Smooth muscle cell (in vitro differentiated cells): Measurements from ENCODE around the gene FLT3. TPM values are rescaled to one million over a fixed set of nuclear protein-coding genes. Genes with fewer than 3 reads are reported as not detected.

Experiments
- DNase-seq: peaks from one replicate; lab custom pipeline; 2025; ENCODE audit not compliant: unreplicated experiment; lab: John Stamatoyannopoulos, UW
- H2AFZ ChIP-seq: fragments of 200-600 bp; sonication (generic); 2 replicates; pipeline ENCODE4 v1.6.0; 2016; ENCODE audit warnings: antibody characterized with exemption, low read depth, mild to moderate bottlenecking
- H3F3A ChIP-seq: fragments of 200-600 bp; sonication (generic); 2 replicates; pipeline ENCODE4 v1.6.0; 2017; ENCODE audit warnings: antibody characterized with exemption, low read depth
- H3K27ac ChIP-seq: fragments of 200-600 bp; sonication (generic); 2 replicates; pipeline ENCODE4 v1.5.1; 2016; ENCODE audit warnings: low read depth, mild to moderate bottlenecking
- H3K27me3 ChIP-seq: fragments of 200-600 bp; sonication (generic); 2 replicates; pipeline ENCODE4 v1.6.1; 2016; ENCODE audit warnings: low read depth, mild to moderate bottlenecking
- H3K36me3 ChIP-seq: fragments of 200-600 bp; sonication (generic); 2 replicates; pipeline ENCODE4 v1.5.1; 2016; ENCODE audit warnings: low read depth
- H3K4me1 ChIP-seq: fragments of 200-600 bp; sonication (generic); 2 replicates; pipeline ENCODE4 v1.5.1; 2016; ENCODE audit warnings: low read depth
- H3K4me2 ChIP-seq: fragments of 200-600 bp; sonication (generic); 2 replicates; pipeline ENCODE4 v1.6.0; 2016; ENCODE audit warnings: mild to moderate bottlenecking
- H3K4me3 ChIP-seq: fragments of 200-600 bp; sonication (generic); 2 replicates; pipeline ENCODE4 v1.5.1; 2016; ENCODE audit warnings: mild to moderate bottlenecking
- H3K79me2 ChIP-seq: fragments of 200-600 bp; sonication (generic); 2 replicates; pipeline ENCODE4 v1.6.0; 2016; ENCODE audit warnings: low read depth, mild to moderate bottlenecking
- H3K9ac ChIP-seq: fragments of 200-600 bp; sonication (generic); 2 replicates; pipeline ENCODE4 v1.6.0; 2016; ENCODE audit warnings: low read depth
- H3K9me3 ChIP-seq: fragments of 200-600 bp; sonication (generic); replicated peaks from 2 replicates; pipeline ENCODE4 v1.5.1; 2016; ENCODE audit warnings: low read depth
- H4K20me1 ChIP-seq: fragments of 200-600 bp; sonication (generic); 2 replicates; pipeline ENCODE4 v1.6.0; 2016; ENCODE audit warnings: low read depth
- WGBS: methylation state at CpG from one replicate; pipeline ENCODE4 v1.1.7; 2016; ENCODE audit warnings: low lambda C conversion rate; 5-methylcytosine and 5-hydroxymethylcytosine counted together
- polyA plus RNA-seq: library from polyadenylated mRNA; unstranded; fragments of >200 nt; fragmentation: Nextera tagmentation; extraction: Ambion mirVana; gene quantifications from 2 replicates; pipeline ENCODE4 v1.2.1, GENCODE V29; 2016
- total RNA-seq: library from RNA; depleted of rRNA; stranded (reverse); fragments of >200 nt; gene quantifications from 2 replicates; pipeline ENCODE4 v1.2.3, GENCODE V29; 2014
- TF ChIP-seq, protein P1 (sequence below): fragments of 200-600 bp; sonication (generic); IDR thresholded peaks from 2 replicates; pipeline ENCODE4 v1.5.1; 2017; ENCODE audit warnings: borderline replicate concordance, mild to moderate bottlenecking, antibody characterized with exemption; ENCODE audit not compliant: insufficient read depth, poor library complexity, severe bottlenecking

The FLT3 gene
- total and polyA plus RNA-seq, 2 experiments from 2014 or later, result not detected

DNA sequence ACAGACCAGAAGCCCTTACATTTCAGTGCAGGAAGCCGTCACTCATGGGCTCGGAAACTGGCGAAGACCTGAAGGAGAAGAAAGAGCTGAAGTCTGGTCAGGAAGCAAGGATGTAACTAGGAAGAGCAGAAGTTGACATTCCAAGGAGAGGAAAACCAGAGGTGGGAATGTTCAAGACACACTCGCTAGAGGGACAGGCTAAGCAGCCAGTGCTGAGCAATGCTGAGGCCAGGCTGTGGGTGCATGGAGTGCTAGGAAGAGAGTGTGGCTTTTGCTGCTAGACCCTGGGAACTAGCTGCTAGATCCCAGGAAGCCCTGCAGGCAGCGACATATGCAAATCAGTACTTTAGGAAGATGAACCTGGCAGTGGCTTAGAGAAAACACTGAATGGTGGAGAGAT, 99.8 kb downstream of the FLT3 start:
- no peaks in the 10 kb centered on the region for H3K4me1 ChIP-seq
- no peaks in the 10 kb centered on the region for H3K9me3 ChIP-seq

DNA sequence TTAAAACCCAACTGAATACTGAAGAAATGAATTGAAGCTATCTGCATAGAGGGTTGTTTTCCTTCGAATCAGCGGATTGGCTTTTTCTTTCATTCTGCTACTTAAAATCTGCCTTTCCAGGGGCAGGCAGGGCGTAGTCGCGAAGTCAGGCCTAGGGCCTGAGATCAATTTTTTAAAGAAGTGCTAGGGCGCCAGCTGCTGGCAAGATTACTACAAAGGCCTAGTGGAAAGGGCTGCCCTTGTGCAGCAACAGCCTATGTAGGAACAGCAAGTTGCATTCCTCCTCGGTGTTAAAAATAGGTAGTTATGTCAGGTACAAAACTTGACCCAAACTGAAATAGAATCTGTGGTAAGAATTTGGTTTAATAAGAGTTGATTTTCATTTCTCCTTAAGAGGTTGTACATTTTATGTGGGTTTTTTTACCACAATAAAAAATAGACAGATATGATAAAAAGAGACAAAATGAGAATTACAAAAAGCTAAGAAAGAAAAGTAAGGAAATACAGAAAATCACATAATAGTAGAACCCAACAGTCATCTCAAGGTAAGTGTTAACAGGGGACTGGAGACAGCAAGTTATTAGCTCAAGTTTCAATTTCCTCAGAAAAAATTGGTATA, 102.4 kb downstream of the FLT3 start:
- Histone ChIP-seq H3K4me3 (no peak overlapping the region), H3K27ac (no peak overlapping the region), H3K36me3 (no peaks in the 10 kb centered on the region), H3K27me3 (peaks cover 4% of the 10 kb centered on the region), H4K20me1 (no peaks in the 10 kb centered on the region), H3K4me2 (no peak overlapping the region), H3F3A (no peaks in the 10 kb centered on the region), H3K79me2 (no peaks in the 10 kb centered on the region), H2AFZ (no peak overlapping the region), H3K4me1 (no peaks in the 10 kb centered on the region), H3K9ac (no peak overlapping the region), H3K9me3 (no peaks in the 10 kb centered on the region)
- no peak for DNase-seq
- 41% methylated on average over 7 of the region's 7 CpGs for WGBS
- TF ChIP-seq, protein P1, sequence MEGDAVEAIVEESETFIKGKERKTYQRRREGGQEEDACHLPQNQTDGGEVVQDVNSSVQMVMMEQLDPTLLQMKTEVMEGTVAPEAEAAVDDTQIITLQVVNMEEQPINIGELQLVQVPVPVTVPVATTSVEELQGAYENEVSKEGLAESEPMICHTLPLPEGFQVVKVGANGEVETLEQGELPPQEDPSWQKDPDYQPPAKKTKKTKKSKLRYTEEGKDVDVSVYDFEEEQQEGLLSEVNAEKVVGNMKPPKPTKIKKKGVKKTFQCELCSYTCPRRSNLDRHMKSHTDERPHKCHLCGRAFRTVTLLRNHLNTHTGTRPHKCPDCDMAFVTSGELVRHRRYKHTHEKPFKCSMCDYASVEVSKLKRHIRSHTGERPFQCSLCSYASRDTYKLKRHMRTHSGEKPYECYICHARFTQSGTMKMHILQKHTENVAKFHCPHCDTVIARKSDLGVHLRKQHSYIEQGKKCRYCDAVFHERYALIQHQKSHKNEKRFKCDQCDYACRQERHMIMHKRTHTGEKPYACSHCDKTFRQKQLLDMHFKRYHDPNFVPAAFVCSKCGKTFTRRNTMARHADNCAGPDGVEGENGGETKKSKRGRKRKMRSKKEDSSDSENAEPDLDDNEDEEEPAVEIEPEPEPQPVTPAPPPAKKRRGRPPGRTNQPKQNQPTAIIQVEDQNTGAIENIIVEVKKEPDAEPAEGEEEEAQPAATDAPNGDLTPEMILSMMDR, result peak; percentile 39

More for the DNA sequence above, 99.8 kb downstream of the FLT3 start:
- Histone ChIP-seq H3K4me2 (no peak overlapping the region), H3K36me3 (no peaks in the 10 kb centered on the region), H3K9ac (no peak overlapping the region), H4K20me1 (no peaks in the 10 kb centered on the region), H3K27ac (no peak overlapping the region), H2AFZ (no peak overlapping the region), H3K79me2 (no peaks in the 10 kb centered on the region), H3K27me3 (no peaks in the 10 kb centered on the region), H3F3A (no peaks in the 10 kb centered on the region), H3K4me3 (no peak overlapping the region)
- TF ChIP-seq, protein P1, result no peak
- DNase-seq, result no peak
- 37% methylated on average over 5 of the region's 5 CpGs for whole genome bisulfite sequencing

DNA sequence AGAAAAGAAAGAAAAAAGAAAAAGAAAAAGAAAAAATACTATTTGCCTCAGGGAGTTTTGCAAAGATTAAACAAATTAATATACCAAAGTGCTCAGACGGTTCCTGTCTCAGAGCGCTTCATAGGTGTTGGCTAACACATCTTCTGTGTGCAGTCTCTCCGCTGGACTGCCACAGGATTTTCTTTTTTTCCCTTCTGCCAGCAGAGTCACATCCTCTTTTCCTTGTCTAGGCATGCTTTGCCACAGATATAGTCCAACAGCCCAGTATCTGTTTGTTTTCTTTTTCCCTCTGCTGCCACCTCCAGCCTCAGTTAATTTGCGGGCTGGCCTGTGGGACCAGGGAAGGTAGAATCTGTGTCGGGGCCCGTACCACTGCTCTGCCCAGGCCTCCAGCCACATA, 108.5 kb downstream of the FLT3 start:
- Histone ChIP-seq H3K27me3 (peaks cover 26% of the 10 kb centered on the region), H3F3A (no peaks in the 10 kb centered on the region), H2AFZ (no peak overlapping the region), H3K27ac (no peak overlapping the region), H4K20me1 (no peaks in the 10 kb centered on the region), H3K36me3 (no peaks in the 10 kb centered on the region), H3K4me3 (no peak overlapping the region), H3K9me3 (no peaks in the 10 kb centered on the region), H3K4me2 (no peak overlapping the region), H3K9ac (no peak overlapping the region), H3K4me1 (no peaks in the 10 kb centered on the region), H3K79me2 (no peaks in the 10 kb centered on the region)
- DNase-seq, result no peak
- TF ChIP-seq, protein P1, result no peak
- 86% methylated on average over 6 of the region's 6 CpGs for WGBS

DNA sequence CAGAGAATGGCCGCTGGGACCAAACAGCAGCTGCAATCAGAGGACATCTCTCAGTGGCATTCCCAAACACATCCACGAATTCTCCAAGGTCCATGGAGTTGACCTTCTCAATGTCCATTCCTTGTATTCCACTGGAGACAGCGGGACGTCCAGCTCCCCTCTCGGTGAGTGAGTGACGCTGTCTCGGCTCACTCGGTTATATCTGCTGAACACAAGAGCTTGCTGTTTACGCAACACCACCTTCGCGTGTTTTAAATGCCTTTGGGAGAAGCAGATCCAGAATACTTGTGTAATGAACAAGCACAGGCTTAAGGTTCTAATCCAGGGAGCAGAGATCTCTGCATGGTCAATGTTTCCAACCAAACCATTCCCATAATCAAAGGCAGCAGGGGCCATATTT, 111.9 kb downstream of the FLT3 start, which contains the start of gene URAD:
Gene URAD, minus strand, starts transcription at position 174 of the 400 bp plus-strand sequence. Its CDS starts 56 bp downstream, at position 118.
- DNase-seq, result no peak
- Histone ChIP-seq H3K4me3 (no peak within 1 kb of the TSS), H3K4me2 (no peak within 1 kb of the TSS), H3K36me3 (no peaks in the 10 kb centered on the region), H3K27ac (no peak within 1 kb of the TSS), H3K27me3 (peaks cover 42% of the 10 kb centered on the region), H3K79me2 (no peaks in the 10 kb centered on the region), H3F3A (no peaks in the 10 kb centered on the region), H3K9me3 (no peaks in the 10 kb centered on the region), H3K4me1 (no peaks in the 10 kb centered on the region), H4K20me1 (no peaks in the 10 kb centered on the region), H2AFZ (no peak within 1 kb of the TSS), H3K9ac (no peak within 1 kb of the TSS)
- TF ChIP-seq, protein P1, result no peak
- 70% methylated on average over 11 of the region's 11 CpGs for WGBS
